HG03520 (cell line): ENCODE results near the gene MOB2.
"Not testable (repeated sequence)": the region's sequence is repeated elsewhere in the genome, so short reads cannot be mapped to it uniquely, and the experiment has no call there.

Experiments
- ATAC-seq: cut with Tn5 transposase; IDR thresholded peaks from one replicate; pipeline ENCODE4 v1.9.1; 2021; ENCODE audit warnings: mild to moderate bottlenecking, moderate library complexity; ENCODE audit not compliant: unreplicated experiment

The MOB2 gene

DNA sequence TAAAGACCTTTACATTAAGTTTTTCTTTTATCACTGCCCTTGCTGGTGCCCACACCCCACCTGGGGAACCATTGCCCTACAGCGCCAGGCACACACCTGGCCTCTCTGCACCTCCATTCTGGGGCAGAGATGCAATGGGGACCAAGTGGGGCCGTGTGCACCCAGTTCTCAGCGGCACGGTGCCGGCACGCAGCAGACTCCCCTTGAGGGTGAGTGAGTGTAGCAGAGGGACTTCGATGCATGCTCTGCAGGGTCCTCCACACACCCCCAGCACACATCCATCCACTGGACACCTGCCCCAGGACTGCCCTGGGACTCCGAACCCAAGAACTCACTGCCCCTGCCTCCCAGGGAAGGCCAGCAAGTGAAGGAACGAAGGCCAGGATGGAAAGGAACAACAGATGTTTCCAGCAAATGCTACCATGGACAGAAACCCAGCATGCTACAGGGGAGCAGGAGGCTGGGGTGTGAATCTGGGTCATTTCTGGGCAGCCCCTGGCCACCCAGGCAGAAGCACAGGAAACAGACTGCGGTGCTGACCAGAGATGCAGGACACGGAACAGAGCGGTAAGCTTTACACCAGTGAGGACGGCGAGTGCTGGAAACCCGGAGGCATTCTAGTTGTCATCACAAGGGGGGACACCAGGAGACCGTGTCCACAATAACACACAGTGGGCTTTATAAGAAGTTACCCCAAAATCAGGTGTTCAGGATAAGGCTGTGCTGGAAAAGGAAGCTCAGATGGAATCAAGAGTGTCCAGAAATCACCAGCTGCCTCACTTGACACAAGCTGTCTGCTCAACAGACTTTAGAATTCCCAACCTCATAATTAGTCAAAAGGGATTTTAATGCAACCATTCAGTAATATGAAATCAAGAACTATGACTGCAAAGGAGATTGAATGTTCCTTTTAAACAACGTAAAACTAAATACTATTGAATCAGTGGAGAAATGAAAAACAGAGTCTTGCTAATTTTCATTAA is 32.7 kb upstream of the MOB2 start:
- ATAC-seq, result no peak

DNA sequence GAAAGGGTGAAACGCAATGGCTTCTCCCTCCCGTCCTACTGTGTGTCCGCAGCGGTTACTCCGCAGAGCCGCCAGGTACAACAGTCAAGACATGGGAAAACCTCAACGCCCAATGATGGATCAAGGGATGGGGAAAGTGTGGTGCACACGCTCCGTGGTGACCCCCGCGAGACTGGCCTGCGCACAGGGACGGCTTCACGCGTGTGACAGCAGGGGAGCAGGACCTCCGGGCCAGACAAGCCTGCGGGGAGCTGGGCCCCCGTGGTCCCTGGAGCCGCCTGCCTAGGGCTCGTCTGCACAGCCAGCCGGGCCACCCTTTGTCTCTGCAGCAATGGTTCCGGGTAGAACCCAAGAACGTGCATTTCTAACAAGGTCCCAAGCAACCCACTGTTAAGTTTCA is 31.7 kb upstream of the MOB2 start:
- no peak for ATAC-seq

DNA sequence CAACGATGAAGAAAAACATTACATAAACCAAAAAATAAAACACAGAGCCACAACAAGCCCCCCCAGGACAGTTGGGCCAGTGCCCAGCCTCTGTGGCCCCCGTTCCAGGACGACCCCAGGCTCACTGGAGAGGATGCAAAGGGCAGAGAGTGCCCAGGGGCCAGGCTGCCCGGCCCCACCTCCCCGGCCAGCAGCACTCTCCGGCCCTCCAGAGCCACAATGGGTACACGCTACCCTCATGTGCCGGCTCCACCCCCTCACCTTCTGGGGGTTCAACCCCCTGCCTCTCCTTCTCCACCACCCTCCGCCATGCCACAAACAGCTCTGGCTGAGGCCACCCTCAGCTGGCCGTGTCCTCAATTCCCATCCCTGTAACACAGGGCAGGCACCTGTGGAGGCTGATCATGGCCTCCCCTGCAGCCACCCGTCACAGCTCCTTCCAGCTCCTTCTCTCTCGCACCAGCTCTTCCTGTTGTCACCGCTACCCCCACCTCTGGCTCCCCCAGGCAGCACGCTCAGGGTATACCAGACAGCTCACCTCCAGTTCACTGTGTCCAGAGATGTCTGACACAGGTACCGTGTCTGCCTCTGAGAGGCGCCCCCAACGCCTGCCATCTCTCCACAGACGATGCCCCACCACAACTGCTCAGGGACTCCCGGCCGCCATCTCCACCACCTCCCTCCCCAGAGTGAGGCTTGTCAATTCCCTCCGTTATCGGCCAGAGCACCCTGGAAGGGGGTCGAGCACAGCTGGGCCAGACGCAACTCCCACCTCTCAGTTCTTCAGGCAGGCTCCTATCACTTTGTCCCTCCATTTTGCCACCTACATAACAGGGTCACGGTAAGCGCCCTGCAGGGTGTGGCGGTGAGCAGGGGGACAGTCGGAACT is 30.8 kb upstream of the MOB2 start:
- no peak for ATAC-seq

DNA sequence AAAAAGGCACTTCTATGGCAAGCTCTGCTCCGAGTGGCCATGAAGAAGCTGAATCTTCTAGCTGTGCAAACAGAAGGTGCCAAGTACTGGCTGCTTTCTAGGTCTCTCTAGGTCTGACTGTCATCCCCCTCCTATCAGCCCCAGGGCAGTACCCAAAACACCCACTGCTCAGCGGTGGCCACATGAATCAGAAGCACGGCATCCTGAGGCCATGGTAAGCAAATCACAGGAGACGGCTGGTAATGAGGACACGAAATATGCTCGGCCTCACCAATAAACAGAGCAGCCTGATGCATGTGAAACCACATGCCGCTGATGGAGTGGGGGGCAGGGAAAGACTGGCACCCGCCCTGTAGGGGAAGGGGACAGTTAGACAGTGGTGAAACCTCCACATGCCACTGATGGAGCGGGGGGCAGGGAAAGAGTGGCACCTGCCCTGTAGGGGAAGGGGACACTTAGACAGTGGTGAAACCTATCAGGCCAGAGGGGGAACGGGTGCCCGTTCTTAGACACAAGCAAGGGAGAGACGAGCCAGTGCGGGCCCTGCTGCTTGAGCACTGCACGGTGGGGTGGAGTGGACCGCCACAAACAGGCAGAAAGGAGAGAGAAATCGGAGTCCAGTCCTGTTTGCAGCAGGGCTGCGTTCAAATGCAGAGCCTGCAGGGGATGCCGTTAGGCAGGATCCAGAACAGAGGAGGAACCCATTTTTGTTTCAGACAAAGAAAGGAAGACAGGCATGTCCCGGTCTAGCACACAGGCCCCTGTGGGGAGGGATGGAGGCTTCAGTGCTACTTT is 29.9 kb upstream of the MOB2 start:
- no peak for ATAC-seq

DNA sequence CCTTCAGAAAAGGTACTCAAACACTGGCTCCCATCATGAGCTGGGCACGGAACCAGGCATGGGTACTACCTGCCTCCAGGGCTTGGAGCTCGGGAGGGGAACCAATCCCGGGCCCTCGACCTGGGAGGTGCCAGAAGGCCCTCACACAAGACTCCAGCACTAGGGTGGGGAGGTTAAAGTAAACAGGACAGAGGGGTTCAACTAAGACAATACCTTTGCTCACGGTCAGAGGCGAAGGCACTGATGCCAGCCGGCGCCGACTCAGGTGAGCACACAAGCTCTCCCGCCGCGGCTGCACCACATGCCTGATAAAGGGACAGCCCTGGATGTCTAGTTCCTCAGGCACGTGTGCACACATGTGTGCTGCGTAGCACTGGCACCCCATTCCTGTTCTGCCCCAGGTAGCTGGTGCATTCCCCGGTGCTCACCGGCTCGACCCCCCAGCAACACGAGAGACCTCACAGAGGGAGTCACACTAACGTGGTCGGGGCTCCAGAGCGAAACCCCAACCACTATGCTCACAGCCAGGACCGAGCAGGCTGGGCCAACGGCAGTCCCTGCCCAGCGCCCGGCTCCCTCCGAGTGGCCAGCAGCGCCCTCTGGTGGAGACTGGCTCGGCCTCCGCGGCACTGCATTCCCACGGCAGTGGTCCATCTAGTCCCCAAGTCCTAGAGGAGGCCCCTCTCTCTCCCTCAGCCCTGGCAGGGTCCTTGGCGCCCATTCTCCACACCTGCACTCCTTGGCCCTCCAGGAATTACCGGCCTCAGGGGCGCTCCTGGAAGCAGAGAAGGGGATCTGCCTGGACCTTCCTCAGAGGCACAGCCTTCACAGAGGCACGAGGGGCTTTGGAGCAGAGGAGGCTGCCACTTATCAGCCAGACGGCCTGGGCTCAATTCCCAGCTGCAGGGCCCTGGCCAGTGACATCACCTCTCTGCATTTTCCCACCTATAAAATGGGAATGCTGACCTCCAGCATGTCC is 28.8 kb upstream of the MOB2 start:
- ATAC-seq, result no peak

DNA sequence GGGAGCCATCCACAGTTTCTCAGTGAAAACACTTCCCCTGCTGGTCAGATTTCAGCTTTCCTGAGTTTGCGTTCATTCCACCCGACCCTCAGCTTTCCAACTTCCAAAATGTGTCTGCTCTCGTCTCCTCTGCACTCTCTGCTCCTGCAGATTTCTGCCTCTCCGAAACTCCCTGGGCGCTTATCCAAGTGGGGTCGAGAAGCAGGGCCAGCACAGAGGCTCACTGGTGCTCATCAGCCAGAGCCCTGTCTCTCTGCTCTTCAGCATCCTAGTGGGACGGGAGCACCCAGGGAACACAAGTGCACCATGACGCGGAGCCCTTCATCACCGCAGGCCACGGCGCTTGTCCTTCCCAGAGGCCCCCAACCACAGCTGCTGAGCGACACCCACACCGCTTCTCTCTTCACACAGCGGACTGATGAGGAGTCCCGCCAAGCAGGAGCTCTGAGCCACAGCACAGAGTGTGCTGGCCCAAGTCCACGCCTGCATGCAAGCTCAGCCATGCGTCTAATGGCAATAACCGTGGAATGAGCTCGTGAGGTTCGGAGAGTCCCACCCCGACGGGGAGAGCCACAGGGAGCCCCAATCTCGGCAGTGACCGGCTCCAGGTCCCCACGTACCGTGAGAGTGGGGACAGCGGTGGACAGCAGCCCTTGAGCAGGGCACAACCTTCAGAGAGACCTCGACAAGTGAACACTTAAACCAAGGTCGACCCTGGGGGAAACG is 27.9 kb upstream of the MOB2 start:
- no peak for ATAC-seq

DNA sequence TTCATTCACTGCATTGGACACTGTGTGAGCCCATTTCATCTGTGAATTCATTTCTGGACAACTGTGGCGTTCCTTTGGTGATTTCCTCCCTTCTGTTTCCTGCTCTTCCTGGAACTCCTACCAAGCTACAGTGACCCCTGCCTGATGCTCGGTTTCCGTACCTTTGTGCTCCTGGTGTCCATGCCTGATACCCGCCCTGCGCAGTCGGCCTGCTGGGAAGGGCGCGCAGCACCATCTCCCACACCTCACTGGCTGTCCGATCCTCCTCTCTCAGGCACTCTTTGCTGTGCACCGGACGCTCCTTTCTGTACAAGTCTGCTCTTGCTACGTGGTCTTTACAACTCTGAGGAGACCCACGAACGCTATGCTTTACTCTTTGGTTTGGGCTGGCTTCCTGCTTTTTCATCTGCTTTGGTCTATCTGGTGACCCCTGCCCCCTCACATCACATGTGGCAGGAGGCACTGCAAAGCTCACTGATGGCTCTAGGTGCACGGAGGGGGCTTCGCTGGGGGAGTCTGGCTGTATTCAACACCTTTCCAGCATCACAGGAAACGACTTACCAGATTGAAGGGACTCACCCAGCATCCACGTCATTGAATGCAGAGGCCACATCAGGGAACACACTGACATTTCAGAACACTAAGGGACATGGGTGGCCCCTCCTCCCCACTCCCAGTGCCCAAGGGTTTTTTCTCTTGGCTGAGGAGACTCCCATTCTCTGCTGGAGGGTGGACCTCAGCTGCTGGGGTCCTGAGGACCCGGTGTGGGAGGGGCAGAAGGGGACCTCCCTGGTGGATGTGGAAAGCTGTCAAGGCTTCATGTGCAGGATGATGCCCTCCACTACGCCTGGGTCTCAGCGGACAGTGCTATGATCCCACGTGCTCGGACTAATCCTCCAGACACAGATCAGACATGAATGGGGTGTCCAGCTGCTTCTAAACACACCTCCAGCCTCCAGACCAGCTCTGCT is 27.0 kb upstream of the MOB2 start:
- no peak for ATAC-seq

DNA sequence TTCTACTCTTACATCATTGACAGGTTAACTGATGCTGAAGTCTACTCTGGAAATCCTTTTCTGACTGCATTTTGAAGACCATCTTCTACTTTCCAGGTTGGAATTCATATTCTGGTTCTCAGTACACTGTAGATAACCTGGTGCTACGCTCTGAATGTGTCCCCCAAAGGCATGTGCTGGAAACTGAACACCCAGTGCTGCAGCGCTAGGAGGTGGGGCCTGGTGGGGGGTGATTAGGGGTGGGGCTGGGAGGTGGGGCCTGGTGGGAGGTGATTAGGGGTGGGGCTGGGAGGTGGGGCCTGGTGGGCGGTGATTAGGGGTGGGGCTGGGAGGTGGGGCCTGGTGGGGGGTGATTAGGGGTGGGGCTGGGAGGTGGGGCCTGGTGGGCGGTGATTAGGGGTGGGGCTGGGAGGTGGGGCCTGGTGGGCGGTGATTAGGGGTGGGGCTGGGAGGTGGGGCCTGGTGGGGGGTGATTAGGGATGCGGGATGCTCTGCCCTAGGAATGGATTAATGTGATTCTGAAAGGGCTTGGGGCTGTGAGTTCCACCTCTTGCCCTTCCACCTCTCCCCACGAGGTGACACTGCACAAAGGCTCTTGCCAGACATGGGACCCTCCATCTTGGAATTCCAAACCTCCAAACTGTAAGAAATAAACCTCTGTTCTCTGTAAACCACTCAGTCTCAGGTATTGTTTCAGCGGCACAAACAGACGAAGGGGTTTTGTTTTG is 26.1 kb upstream of the MOB2 start:
- ATAC-seq, result not testable (repeated sequence)

DNA sequence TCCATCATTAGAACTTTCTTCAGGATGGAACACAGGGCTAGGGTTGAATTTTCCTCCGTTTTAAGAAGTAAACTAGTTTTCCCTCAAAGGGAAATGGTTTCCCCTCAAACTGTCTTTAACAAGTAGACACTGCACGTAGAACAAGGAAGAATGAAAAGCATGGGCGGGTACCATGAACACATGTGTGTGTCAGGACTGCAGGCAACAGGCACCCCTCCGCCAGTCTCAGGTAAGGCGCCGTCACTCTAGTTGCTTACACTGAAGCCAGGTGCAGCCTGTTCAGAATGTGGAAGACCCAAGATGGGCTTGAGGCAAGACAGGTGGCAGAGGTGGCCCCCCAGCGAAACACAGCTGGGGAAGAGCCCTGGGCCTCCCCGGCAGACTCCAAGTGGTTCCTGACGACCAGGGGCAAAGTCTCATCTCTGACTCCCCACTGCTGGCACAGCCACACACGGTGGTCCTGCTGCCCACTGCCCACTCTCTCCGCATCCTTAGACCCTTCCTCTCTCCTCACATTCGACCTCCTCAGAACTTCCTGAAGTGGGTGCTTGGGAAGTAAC is 25.4 kb upstream of the MOB2 start:
- no peak for ATAC-seq

DNA sequence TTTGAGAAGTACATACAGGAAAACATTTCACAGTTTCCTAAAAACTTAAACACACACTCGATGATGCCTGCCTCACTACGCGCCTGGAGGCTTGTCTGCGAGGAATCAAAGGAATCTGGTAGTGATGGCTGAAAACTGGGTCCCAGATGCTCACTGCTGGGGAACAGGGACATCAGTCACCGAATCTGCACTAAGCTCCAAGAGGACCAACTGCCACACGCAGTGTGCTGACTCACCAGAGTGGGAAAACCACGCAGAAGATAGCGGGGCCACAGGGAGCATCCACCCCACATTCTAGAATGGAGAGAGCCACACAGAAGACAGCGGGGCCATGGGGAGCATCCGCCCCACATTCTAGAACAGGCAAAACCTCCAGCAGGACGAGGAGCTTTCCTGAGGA is 24.3 kb upstream of the MOB2 start:
- no peak for ATAC-seq

DNA sequence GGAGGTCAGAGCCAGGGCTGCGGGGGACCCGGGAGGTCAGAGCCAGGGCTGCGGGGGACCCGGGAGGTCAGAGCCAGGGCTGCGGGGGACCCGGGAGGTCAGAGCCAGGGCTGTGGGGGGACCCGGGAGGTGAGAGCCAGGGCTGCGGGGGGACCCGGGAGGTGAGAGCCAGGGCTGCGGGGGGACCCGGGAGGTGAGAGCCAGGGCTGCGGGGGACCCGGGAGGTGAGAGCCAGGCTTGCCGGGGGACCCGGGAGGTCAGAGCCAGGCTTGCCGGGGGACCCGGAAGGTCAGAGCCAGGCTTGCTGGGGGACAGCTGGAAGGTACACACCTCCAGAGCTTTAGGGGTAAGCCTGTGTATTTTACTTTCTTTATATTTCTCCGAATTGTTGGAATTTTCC is 23.8 kb upstream of the MOB2 start:
- ATAC-seq, result not testable (repeated sequence)

DNA sequence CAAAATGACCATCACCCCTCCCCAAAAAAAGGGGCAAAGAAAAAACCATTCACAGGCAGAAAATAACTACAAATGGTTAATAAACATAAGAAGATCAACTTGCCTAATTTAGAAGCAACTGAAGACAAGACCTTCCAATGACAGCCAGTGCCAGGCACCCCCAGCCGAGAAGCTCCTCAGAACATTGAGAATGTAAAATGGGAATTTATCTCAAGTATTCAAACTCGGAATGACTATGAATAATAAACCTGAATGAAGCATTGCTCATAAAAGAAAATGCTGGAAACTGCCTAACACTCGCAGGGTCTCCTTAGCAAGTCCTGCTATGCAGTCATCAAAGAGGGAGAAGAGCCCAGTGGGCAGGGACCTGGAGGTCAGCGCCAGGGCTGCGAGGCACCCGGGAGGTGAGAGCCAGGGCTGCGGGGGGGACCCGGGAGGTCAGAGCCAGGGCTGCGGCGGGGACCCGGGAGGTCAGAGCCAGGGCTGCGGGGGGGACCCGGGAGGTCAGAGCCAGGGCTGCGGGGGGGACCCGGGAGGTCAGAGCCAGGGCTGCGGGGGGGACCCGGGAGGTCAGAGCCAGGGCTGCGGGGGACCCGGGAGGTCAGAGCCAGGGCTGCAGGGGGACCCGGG is 23.2 kb upstream of the MOB2 start:
- no peak for ATAC-seq

DNA sequence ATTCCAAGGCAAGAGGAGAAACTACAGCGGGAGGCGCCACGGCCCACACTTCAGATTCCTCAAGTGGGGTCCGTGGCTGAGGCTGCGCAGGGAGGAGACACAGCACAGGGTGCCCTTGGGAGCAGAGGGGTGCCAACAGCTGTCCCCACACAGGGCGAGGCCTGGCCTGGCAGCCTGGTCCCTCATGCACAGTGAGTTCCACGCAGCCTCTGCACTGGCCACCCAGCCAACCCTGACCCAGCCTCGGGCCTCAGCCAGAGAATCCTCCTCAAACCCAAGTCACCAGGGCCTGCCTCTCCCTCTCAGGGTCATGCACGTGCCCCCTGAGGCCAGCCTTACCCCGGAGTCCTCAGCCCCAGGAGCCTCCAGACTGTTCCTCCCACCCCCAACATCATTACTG is 22.4 kb upstream of the MOB2 start:
- no peak for ATAC-seq

DNA sequence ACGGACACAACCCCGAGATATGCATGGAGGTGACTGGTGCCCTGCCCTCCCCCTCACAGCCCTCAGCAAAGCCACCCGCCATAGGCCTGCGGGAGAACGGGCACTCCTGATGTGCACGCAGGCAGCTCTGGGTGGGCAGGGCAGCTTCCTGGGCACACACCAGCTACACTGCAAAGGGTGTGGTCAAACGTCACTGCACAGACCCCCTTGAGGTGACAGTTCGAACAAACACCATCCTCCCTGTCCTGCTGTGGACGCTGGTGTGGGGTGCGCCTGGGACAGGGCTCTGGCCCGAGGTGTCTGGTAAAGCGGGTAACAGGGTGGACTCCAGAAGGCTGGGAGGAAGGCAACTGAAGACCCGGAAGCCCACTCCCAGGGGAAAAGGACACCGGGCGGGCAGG is 21.9 kb upstream of the MOB2 start:
- ATAC-seq, result no peak

DNA sequence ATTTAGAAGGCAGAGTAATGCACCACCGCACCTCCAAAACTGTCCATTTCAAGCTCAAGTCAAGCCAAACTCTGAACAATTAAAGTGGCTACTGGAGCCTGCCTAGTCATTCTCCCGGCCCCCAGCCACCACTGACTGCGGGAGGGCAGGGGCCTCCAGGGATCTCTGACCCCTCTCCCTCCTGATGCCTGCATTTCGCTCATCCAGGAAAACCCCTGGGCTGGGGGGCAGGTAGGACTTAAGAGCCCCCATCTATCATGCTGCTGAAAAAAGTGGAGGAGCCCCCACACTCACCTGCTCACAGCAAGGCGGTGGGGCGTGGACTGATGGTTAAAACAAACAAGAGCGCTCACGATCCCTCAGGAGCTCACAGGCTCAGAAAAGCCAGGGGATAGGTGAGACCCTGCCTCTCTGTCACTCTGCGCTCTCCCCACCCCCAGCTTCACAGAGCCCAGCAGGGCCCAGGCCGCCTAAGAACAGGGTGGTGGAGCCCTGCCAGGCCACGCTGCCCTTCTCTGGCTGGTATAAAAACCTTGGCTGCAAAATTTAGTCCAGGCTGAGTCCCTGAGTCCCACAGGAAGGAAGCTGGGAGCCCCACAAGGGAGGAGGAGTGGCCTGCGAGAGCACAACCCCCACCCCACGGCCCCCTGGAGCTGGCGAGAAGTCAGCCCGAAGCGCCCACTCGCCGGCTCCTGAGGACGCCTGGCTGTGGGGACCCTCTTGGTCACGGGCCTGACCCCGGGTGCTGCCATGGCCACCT is 21.0 kb upstream of the MOB2 start:
- no peak for ATAC-seq

DNA sequence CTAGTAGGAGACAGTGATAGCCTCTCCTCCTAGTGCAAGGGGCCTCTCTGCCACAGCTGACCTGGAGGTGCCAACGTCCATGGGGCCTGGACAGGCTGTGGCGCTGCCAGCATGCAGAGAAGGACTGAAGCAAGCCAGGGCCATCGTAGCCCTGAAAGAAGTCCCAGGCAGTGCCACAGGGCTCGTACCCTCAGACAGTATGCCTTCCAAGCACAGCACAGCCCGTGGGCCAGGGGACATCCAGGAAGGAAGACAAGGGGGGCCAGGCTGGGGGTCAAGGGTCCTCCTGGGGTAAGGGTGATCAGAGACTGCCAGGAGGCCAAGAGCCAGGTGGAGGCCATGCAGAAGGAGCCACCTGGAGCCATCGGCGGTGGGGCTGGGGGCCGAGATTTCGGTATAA is 20.4 kb upstream of the MOB2 start:
- no peak for ATAC-seq
